Activated CD4-positive, alpha-beta T cell treated with anti-CD3 and anti-CD28 coated beads, Interleukin-2, amount 10 ng/mL, durations not matched to agents 7 days and 5 days (primary cell): ENCODE results near the gene STX12. TPM values are rescaled to one million over a fixed set of nuclear protein-coding genes. Genes with fewer than 3 reads are reported as not detected.
A peak's percentile ranks its signal among the peaks of the same experiment; 100 is the strongest.
"Not testable (repeated sequence)": the region's sequence is repeated elsewhere in the genome, so short reads cannot be mapped to it uniquely, and the experiment has no call there.

Experiments used
- CTCF ChIA-PET: fragments of 350-600 bp; sonication (Branson Sonifier 250); formaldehyde crosslinking; loops from one replicate; lab custom pipeline; 2021; ENCODE audit warnings: antibody characterized with exemption; lab: Charles Lee
- POLR2A ChIA-PET: fragments of 350-600 bp; sonication (Branson Sonifier 250); formaldehyde crosslinking; loops from one replicate; lab custom pipeline; 2021; ENCODE audit warnings: antibody characterized with exemption; lab: Charles Lee
- DNase-seq: peaks from one replicate; pipeline ENCODE4 v3.0.0-alpha.2; 2020
- H3K27ac Mint-ChIP-seq: one replicate; pipeline ENCODE4 v1.8.0; 2021; ENCODE audit warnings: mild to moderate bottlenecking, moderate library complexity, mixed read lengths
- H3K27me3 Mint-ChIP-seq: one replicate; pipeline ENCODE4 v1.8.0; 2021; ENCODE audit warnings: mixed read lengths
- H3K36me3 Mint-ChIP-seq: one replicate; pipeline ENCODE4 v1.8.0; 2021; ENCODE audit warnings: low read depth, mixed read lengths
- H3K4me1 Mint-ChIP-seq: one replicate; pipeline ENCODE4 v1.8.0; 2021; ENCODE audit warnings: mixed read lengths
- H3K4me3 Mint-ChIP-seq: one replicate; pipeline ENCODE4 v1.8.0; 2021; ENCODE audit warnings: mild to moderate bottlenecking, moderate library complexity, mixed read lengths
- H3K9me3 Mint-ChIP-seq: one replicate; pipeline ENCODE4 v1.8.0; 2021; ENCODE audit warnings: mixed read lengths
- total RNA-seq, 2 experiments: library from RNA; stranded (reverse); gene quantifications; one replicate each; pipeline ENCODE4 v1.2.3, GENCODE V29; 2021

STX12 gene
- total RNA-seq, 2 experiments from 2014 or later = 25.4 to 28.7 TPM

GRCh38 chr1:27811741-27812500 lies 38.9 kb downstream of the STX12 start:
- H3K9me3 Mint-ChIP-seq = no peaks in the 10 kb centered on the region
- no peak overlapping the region for H3K4me3 Mint-ChIP-seq
- no peak overlapping the region for H3K27ac Mint-ChIP-seq
- DNase-seq = no peak
- no peaks in the 10 kb centered on the region for H3K4me1 Mint-ChIP-seq
- ChIA-PET POLR2A (no interaction called here), CTCF (interaction anchor here (0.5 to 1.0 kb wide), 5 partner anchors 11 to 1661 kb away, joined by 3 to 5 read pairs (median 3); no protein-coding TSS in a partner anchor)
- H3K36me3 Mint-ChIP-seq = peaks cover 26% of the 10 kb centered on the region
- no peaks in the 10 kb centered on the region for H3K27me3 Mint-ChIP-seq

GRCh38 chr1:27816921-27817630 lies 44.1 kb downstream of the STX12 start:
- DNase-seq = no peak
- Mint-ChIP-seq H3K36me3 (peaks cover 37% of the 10 kb centered on the region), H3K27me3 (no peaks in the 10 kb centered on the region), H3K9me3 (no peaks in the 10 kb centered on the region), H3K27ac (no peak overlapping the region), H3K4me1 (no peaks in the 10 kb centered on the region), H3K4me3 (no peak overlapping the region)
- POLR2A ChIA-PET = no interaction called here
- CTCF ChIA-PET = no interaction called here

GRCh38 chr1:27821761-27822315 lies 48.8 kb downstream of the STX12 start:
- no peak for DNase-seq
- Mint-ChIP-seq H3K36me3 (peaks cover 34% of the 10 kb centered on the region), H3K27me3 (no peaks in the 10 kb centered on the region), H3K27ac (no peak overlapping the region), H3K4me1 (no peaks in the 10 kb centered on the region), H3K9me3 (no peaks in the 10 kb centered on the region), H3K4me3 (no peak overlapping the region)
- CTCF ChIA-PET = interaction anchor here (0.7 kb wide), 1 partner anchor 53 kb away, joined by 4 read pairs; no protein-coding TSS in a partner anchor
- POLR2A ChIA-PET = no interaction called here

- DNase-seq = no peak
- Mint-ChIP-seq H3K27ac (no peak overlapping the region), H3K9me3 (no peaks in the 10 kb centered on the region), H3K27me3 (no peaks in the 10 kb centered on the region), H3K4me3 (no peak overlapping the region), H3K4me1 (no peaks in the 10 kb centered on the region), H3K36me3 (peaks cover 24% of the 10 kb centered on the region)
- ChIA-PET POLR2A (no interaction called here), CTCF (no interaction called here)
Observed at GRCh38 chr1:27823784-27824183, 50.8 kb downstream of the STX12 start.

- Mint-ChIP-seq H3K9me3 (no peaks in the 10 kb centered on the region), H3K4me3 (no peak overlapping the region), H3K27ac (no peak overlapping the region), H3K36me3 (peaks cover 21% of the 10 kb centered on the region), H3K27me3 (no peaks in the 10 kb centered on the region), H3K4me1 (no peaks in the 10 kb centered on the region)
- POLR2A ChIA-PET = no interaction called here
- CTCF ChIA-PET = interaction anchor here (0.6 kb wide), 1 partner anchor 781 kb away, joined by 3 read pairs; no protein-coding TSS in a partner anchor
- no peak for DNase-seq
Observed at GRCh38 chr1:27824411-27824810, 51.4 kb downstream of the STX12 start.

GRCh38 chr1:27829339-27829960 lies 56.4 kb downstream of the STX12 start:
- peaks cover 29% of the 10 kb centered on the region for H3K4me1 Mint-ChIP-seq
- POLR2A ChIA-PET, DNase-seq, H3K9me3 Mint-ChIP-seq, H3K27me3 Mint-ChIP-seq, H3K27ac Mint-ChIP-seq: not testable (repeated sequence)
- H3K36me3 Mint-ChIP-seq = peaks cover 20% of the 10 kb centered on the region
- CTCF ChIA-PET = interaction anchor here (1.2 to 2.1 kb wide), 2 partner anchors 12 to 14 kb away, joined by 4 to 8 read pairs; no protein-coding TSS in a partner anchor
- peak overlapping the region; percentile 95 for H3K4me3 Mint-ChIP-seq

GRCh38 chr1:27830621-27831440 lies 57.8 kb downstream of the STX12 start, which contains the start of gene PPP1R8:
Gene PPP1R8 (plus strand): TSS chr1:27830782. CDS start chr1:27830836, 54 bp downstream.
- CTCF ChIA-PET = interaction anchor here (0.6 to 2.1 kb wide), 5 partner anchors 11 to 185 kb away, joined by 3 to 8 read pairs (median 4); partner anchors contain the start of gene FAM76A
- DNase-seq = peak; percentile 90
- no peaks in the 10 kb centered on the region for H3K9me3 Mint-ChIP-seq
- peaks cover 24% of the 10 kb centered on the region for H3K36me3 Mint-ChIP-seq
- peak within 1 kb of the TSS; percentile 95 for H3K4me3 Mint-ChIP-seq
- peak within 1 kb of the TSS; percentile 91 for H3K27ac Mint-ChIP-seq
- POLR2A ChIA-PET = interaction anchor here (0.6 to 1.0 kb wide), 3 partner anchors 58 to 128 kb away, joined by 3 read pairs; partner anchors contain the start of gene STX12
- no peaks in the 10 kb centered on the region for H3K27me3 Mint-ChIP-seq
- H3K4me1 Mint-ChIP-seq = peaks cover 36% of the 10 kb centered on the region

GRCh38 chr1:27831568-27832410 lies 58.8 kb downstream of the STX12 start:
- no peaks in the 10 kb centered on the region for H3K27me3 Mint-ChIP-seq
- ChIA-PET POLR2A (interaction anchor here (0.7 kb wide), 2 partner anchors 89 to 931 kb away, joined by 3 read pairs; partner anchors contain the start of gene GPATCH3), CTCF (interaction anchor here (0.6 to 2.1 kb wide), 5 partner anchors 10 to 164 kb away, joined by 3 to 8 read pairs (median 4); partner anchors contain the start of gene FAM76A)
- peaks cover 38% of the 10 kb centered on the region for H3K4me1 Mint-ChIP-seq
- H3K9me3 Mint-ChIP-seq = no peaks in the 10 kb centered on the region
- H3K27ac Mint-ChIP-seq = peak overlapping the region; percentile 91
- peak overlapping the region; percentile 95 for H3K4me3 Mint-ChIP-seq
- no peak for DNase-seq
- peaks cover 28% of the 10 kb centered on the region for H3K36me3 Mint-ChIP-seq

GRCh38 chr1:27832762-27833161 lies 59.7 kb downstream of the STX12 start:
- no peak overlapping the region for H3K27ac Mint-ChIP-seq
- H3K36me3 Mint-ChIP-seq = peaks cover 32% of the 10 kb centered on the region
- peaks cover 38% of the 10 kb centered on the region for H3K4me1 Mint-ChIP-seq
- POLR2A ChIA-PET = no interaction called here
- H3K4me3 Mint-ChIP-seq = no peak overlapping the region
- DNase-seq = no peak
- H3K9me3 Mint-ChIP-seq = no peaks in the 10 kb centered on the region
- no peaks in the 10 kb centered on the region for H3K27me3 Mint-ChIP-seq
- CTCF ChIA-PET = interaction anchor here (0.8 to 1.5 kb wide), 3 partner anchors 15 to 78 kb away, joined by 3 to 4 read pairs (median 3); no protein-coding TSS in a partner anchor

- ChIA-PET POLR2A (no interaction called here), CTCF (interaction anchor here (1.0 to 1.2 kb wide), 2 partner anchors 24 to 77 kb away, joined by 3 read pairs; no protein-coding TSS in a partner anchor)
- Mint-ChIP-seq H3K4me1 (peaks cover 38% of the 10 kb centered on the region), H3K27ac (no peak overlapping the region), H3K4me3 (no peak overlapping the region), H3K27me3 (no peaks in the 10 kb centered on the region), H3K36me3 (peaks cover 32% of the 10 kb centered on the region), H3K9me3 (no peaks in the 10 kb centered on the region)
- no peak for DNase-seq
Observed at GRCh38 chr1:27833470-27833869, 60.5 kb downstream of the STX12 start.

- Mint-ChIP-seq H3K27me3 (no peaks in the 10 kb centered on the region), H3K9me3 (no peaks in the 10 kb centered on the region), H3K36me3 (peaks cover 39% of the 10 kb centered on the region), H3K27ac (no peak overlapping the region), H3K4me1 (peaks cover 35% of the 10 kb centered on the region), H3K4me3 (no peak overlapping the region)
- no peak for DNase-seq
- POLR2A ChIA-PET = no interaction called here
- CTCF ChIA-PET = interaction anchor here (0.6 to 1.4 kb wide), 4 partner anchors 22 to 661 kb away, joined by 3 to 6 read pairs (median 4); no protein-coding TSS in a partner anchor
Observed at GRCh38 chr1:27835046-27835445, 62.0 kb downstream of the STX12 start.
